Measurements from ENCODE around the gene UROD. TPM values are rescaled to one million over a fixed set of nuclear protein-coding genes. Genes with fewer than 3 reads are reported as not detected.

UROD gene
- total RNA-seq, 1 experiment from 2014 or later, result 92.2 TPM

GRCh38 chr1:45035631-45036301 is 23.7 kb downstream of the UROD start:
- H3K79me1 ChIP-seq (ENCODE audit: insufficient read depth, low read depth, low read length, poor library complexity, severe bottlenecking), result no peaks in the 10 kb centered on the region
- H3K23me2 ChIP-seq (ENCODE audit: insufficient read length, low read depth, low read length, poor library complexity, severe bottlenecking), result no peaks in the 10 kb centered on the region
- no peak overlapping the region for H3K14ac ChIP-seq (ENCODE audit: insufficient read depth, low read length)
- H3K9ac ChIP-seq (ENCODE audit: extremely low read depth, insufficient read length, low read length), result no peak overlapping the region
- H3T11ph ChIP-seq (ENCODE audit: low read length), result no peak overlapping the region
- no peak overlapping the region for H4K5ac ChIP-seq (ENCODE audit: insufficient read length, low read depth, low read length)
- H2BK12ac ChIP-seq (ENCODE audit: insufficient read length, low read depth, low read length), result no peak overlapping the region
- no peaks in the 10 kb centered on the region for H3K9me3 ChIP-seq (ENCODE audit: control insufficient read depth, low read depth, low read length)
- Mint-ChIP-seq H3K4me1 (no peaks in the 10 kb centered on the region), H3K4me3 (no peak overlapping the region), H3K36me3 (ENCODE audit: insufficient read depth in 1 of 3, low read depth in 3 of 3) (no peaks in the 10 kb centered on the region), H3K27me3 (ENCODE audit: low read depth) (no peaks in the 10 kb centered on the region), H3K27ac (no peak overlapping the region; a peak in 1 of 7 replicates), H3K9me3 (no peaks in the 10 kb centered on the region)
- no peak overlapping the region for H2BK5ac ChIP-seq (ENCODE audit: insufficient read length, low read length)
- H2BK15ac ChIP-seq (ENCODE audit: low read depth, low read length), result no peak overlapping the region
- H3K27ac ChIP-seq (ENCODE audit: insufficient read length, low read depth, low read length), result no peak overlapping the region
- H4K91ac ChIP-seq (ENCODE audit: insufficient read length, low read depth, low read length), result no peak overlapping the region
- no peak overlapping the region for H3K56ac ChIP-seq (ENCODE audit: insufficient read length, low read depth, low read length)
- H3K23ac ChIP-seq (ENCODE audit: insufficient read length, low read depth, low read length), result no peak overlapping the region
- no peak overlapping the region for H3K4ac ChIP-seq (ENCODE audit: low read depth, low read length)
- no peaks in the 10 kb centered on the region for H3K27me3 ChIP-seq (ENCODE audit: insufficient read depth, low read length)
- WGBS (ENCODE audit: extremely low coverage, insufficient read length, low lambda C conversion rate), result no CpG with 5 or more reads among the region's 7 CpGs
- DNase-seq, result no peak
- no peak overlapping the region for H2BK20ac ChIP-seq (ENCODE audit: low read depth, low read length, poor library complexity, severe bottlenecking)
- H2AK5ac ChIP-seq (ENCODE audit: insufficient read length, low read length), result no peak overlapping the region
- H3K4me1 ChIP-seq (ENCODE audit: insufficient read depth, low read length), result no peaks in the 10 kb centered on the region
- no peaks in the 10 kb centered on the region for H4K20me1 ChIP-seq (ENCODE audit: control insufficient read depth, insufficient read depth, insufficient read length)
- TF ChIP-seq, protein P1, sequence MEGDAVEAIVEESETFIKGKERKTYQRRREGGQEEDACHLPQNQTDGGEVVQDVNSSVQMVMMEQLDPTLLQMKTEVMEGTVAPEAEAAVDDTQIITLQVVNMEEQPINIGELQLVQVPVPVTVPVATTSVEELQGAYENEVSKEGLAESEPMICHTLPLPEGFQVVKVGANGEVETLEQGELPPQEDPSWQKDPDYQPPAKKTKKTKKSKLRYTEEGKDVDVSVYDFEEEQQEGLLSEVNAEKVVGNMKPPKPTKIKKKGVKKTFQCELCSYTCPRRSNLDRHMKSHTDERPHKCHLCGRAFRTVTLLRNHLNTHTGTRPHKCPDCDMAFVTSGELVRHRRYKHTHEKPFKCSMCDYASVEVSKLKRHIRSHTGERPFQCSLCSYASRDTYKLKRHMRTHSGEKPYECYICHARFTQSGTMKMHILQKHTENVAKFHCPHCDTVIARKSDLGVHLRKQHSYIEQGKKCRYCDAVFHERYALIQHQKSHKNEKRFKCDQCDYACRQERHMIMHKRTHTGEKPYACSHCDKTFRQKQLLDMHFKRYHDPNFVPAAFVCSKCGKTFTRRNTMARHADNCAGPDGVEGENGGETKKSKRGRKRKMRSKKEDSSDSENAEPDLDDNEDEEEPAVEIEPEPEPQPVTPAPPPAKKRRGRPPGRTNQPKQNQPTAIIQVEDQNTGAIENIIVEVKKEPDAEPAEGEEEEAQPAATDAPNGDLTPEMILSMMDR (conservative IDR thresholded peaks at IDR 0.05), result no peak
- no peak overlapping the region for H3K18ac ChIP-seq (ENCODE audit: insufficient read length, low read depth, low read length)
- H3K79me2 ChIP-seq (ENCODE audit: insufficient read depth, low read length), result no peaks in the 10 kb centered on the region
- no peak overlapping the region for H2BK120ac ChIP-seq (ENCODE audit: low read depth, low read length, poor library complexity, severe bottlenecking)
- no peak overlapping the region for H2AFZ ChIP-seq (ENCODE audit: low read length)
- H4K8ac ChIP-seq (replicated peaks; ENCODE audit: insufficient read length, low read depth, low read length), result no peak overlapping the region
- H3K4me2 ChIP-seq (ENCODE audit: insufficient read depth, insufficient read length, low read length), result no peak overlapping the region

All from H9 (cell line).